ENCODE measurements around the gene TTLL5.
A peak's percentile ranks its signal among the peaks of the same experiment; 100 is the strongest.

Gene TTLL5

DNA sequence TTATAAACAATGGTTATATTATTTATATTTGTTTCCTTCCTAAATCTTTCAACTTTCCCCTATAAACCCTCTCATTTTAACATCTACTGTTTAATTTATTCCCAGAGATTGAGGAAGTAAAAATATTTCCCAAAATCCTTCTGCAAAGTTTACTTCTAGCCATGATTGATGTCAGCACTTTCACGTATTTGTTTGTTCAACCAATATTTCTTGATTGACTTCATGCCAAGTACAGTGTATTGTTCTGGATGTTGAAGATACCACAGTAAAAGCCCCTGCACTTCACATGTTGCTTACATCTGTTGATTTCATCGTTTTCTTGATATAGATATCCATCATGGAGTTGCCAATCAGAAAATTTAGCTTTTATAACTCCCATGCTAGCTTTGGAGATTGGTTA, 81.8 kb downstream of the TTLL5 start:
- no peak for DNase-seq (ENCODE audit: low spot score)

GRCh38 chr14:75747899-75748298, 86.9 kb downstream of the TTLL5 start:
- no peak for DNase-seq (ENCODE audit: low spot score)

GRCh38 chr14:75748336-75748735, 87.3 kb downstream of the TTLL5 start:
- DNase-seq (ENCODE audit: low spot score) = no peak

- DNase-seq (ENCODE audit: low spot score) = peak; percentile 10
Measured at GRCh38 chr14:75751296-75751695, 90.2 kb downstream of the TTLL5 start.

GRCh38 chr14:75752086-75752485, 91.0 kb downstream of the TTLL5 start:
- no peak for DNase-seq (ENCODE audit: low spot score)

DNA sequence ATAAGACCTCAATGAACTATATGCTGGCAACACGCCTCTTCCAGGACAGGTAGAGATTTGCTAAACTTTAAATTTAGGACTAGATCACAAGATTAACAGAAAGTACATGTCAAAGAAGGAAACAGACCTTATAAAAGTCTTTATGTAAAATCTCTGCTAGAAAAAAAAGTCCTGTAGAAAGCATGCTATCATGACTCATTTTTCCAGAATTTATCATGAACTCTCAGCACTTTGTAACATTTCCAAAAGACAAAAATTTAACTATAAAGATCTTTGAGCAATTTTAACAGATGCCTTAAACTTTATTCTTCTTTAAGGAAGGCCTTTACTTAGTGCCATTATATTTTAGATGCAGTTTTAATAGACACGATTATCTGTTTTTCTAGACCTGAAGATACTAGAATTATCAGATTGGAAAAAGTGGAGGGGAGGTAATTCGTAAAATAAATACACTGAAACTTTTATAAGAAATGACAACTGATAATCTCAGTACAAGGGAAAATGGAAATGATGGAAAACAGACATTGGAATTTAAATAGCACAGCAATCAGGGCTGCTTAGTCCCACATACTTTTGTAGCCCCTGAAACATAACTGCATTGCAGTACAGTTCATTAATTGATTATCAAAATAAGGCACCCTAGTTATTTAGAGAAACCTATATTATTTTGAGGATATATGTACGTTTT, 92.0 kb downstream of the TTLL5 start:
- peak; percentile 47 for DNase-seq (ENCODE audit: low spot score)

DNA sequence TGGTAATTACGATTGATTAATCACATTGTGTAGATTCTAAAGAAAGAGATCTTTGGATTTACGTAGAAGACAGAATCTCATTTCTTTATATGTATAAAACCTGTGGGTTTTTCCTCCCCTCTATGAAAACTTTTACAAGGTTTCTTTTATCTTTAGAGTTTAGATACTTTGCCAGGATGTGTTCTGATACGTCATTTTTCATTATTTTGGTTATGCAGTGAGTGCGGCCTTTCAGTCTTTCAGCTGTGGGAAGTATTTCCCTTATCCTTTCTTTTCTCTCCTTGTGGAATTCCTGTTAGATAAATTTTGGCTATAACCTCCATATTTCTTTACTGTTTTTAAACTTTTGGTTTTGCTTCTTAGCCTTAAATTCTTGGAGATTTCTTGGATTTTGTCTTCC, 92.7 kb downstream of the TTLL5 start:
- no peak for DNase-seq (ENCODE audit: low spot score)

DNA sequence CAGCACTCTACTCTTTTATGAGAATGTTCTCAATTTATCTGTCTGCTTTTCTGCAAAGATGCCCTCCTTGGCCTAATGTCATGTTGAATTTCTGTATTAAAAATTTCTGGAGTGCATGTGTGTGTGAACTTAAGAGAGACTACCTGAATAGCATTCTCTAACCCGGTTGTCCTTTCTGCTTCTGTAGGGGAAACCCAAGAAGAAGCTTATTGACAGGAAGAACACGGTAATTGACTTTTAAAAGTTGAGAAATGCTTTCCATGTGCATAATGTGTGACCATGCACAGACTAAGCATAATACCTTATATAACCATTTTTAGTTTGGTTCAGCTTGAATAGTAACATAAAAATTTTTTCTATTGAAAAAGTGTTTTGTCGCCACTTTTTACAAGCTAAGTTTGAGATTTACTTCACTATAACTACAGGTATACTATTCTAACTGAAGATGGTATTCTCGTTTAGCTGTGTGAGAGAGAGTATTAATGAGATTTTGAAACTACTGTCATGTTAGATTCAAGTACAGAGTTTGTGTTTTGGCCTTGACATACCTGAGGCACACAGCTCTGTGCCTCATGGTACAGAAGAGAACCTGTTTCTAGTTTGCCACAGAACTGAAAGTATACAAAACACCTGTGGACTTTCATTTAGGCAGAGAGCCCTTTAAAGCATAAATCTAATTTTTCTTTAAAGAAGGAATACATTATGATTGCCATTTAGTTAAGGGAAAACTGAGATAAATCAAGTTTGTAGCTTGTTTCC, 96.8 kb downstream of the TTLL5 start:
- no peak for DNase-seq (ENCODE audit: low spot score)

- no peak for DNase-seq (ENCODE audit: low spot score)
Measured at GRCh38 chr14:75764020-75764419, 103.0 kb downstream of the TTLL5 start.

GRCh38 chr14:75769047-75769685, 108.1 kb downstream of the TTLL5 start:
- DNase-seq (ENCODE audit: low spot score) = no peak

DNA sequence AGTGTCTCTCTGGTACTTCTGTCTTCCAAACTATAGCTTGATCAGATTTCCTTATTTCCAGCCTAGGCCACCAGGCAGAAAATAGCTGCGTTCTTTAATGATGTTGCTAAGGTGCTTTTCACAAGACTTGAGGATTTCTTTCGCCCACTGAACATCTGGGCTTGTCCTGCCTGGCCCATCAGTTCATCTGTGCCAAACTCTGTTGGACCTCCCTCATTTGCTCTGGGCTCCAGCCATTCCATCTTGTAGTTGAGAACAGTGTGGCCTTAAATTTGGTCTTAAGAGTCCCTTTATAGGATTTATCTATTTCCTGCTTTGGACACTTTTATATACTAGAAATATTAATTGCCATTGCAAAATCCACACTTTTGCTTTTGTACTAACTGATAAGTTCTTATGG, 109.6 kb downstream of the TTLL5 start:
- DNase-seq (ENCODE audit: low spot score) = no peak

- no peak for DNase-seq (ENCODE audit: low spot score)
Measured at GRCh38 chr14:75771595-75771994, 110.5 kb downstream of the TTLL5 start.

- DNase-seq (ENCODE audit: low spot score) = no peak
Measured at GRCh38 chr14:75773046-75773445, 112.0 kb downstream of the TTLL5 start.

DNA sequence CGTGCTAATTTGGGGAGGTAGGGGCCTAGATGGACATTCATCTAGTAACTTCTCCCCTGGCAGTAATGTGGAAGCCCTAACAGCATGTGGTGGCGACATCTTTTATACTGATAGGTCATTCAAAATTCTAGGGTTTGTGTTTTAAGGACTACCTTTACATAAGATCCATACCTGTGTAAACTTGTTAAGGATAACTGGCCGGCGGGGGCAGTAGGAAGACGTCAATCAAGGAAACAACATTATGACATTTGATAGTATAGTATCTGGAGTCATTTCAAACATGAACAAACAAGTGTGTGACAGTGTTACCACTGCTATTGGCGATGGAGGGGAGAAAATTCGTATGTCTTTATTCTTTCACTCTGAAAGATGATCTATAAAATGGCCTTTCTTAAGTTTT, 120.0 kb downstream of the TTLL5 start:
- DNase-seq (ENCODE audit: low spot score) = no peak

GRCh38 chr14:75783184-75783583, 122.1 kb downstream of the TTLL5 start:
- no peak for DNase-seq (ENCODE audit: low spot score)

- no peak for DNase-seq (ENCODE audit: low spot score)
Measured at GRCh38 chr14:75783602-75784313, 122.7 kb downstream of the TTLL5 start.

DNA sequence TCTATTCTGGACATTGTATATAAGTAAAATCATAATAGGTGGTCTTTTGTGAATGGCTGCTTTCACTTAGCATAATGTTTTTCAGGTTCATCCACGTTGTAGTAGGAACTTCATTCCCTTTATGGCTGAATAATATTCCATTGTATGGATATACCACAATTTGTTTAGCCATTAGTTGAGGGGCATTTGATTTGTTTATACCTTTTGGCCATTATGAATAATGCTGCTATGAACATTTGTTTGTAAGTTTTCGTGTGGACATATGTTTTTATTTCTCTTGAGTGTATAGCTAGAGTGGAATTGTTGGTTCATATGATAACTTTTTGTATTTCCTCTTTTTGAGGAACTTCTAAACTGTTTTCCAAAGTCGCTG, 123.3 kb downstream of the TTLL5 start:
- no peak for DNase-seq (ENCODE audit: low spot score)

DNA sequence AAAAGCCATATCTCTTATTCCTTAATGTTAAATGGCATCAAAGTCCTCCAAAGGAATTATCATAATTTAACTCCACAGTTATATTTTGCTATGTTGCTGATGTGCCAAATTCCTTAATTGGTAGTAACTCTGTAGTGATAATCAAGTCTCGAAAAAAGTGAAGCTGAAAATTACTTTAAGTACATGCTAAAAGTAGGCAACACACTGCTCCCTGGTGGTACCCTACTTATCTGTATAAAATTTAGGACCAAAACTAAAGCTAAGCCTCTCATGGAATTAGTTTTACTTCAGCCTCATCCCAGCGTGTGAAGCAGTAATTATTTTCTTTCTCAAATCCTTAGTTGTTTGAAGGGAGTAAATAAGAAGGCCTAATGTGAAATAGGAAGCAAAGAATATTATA, 132.8 kb downstream of the TTLL5 start:
- DNase-seq (ENCODE audit: low spot score) = no peak

- peak; percentile 67 for DNase-seq (ENCODE audit: low spot score)
Measured at GRCh38 chr14:75794615-75795038, 133.6 kb downstream of the TTLL5 start.

DNA sequence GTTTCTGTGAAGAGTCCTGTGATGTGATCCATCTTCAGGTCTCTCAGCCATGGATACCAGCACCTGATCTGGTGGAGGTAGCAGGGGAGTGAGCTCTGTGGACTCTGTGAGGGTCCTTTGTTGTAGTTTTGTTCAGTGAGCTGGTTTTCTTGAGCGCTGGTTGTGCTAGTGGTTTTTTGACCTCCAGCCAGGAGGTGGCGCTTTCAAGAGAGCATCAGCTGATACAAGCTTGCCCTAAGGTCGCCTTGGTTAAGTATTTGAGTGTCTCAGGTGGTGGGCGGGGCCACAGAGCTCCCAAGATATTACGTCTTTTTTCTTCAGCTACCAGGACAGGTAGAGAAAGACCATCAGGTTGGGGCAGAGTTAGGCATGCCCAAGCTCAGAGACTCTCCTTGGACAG, 139.7 kb downstream of the TTLL5 start:
- DNase-seq (ENCODE audit: low spot score) = no peak

GRCh38 chr14:75802486-75802885, 141.4 kb downstream of the TTLL5 start:
- no peak for DNase-seq (ENCODE audit: low spot score)

DNA sequence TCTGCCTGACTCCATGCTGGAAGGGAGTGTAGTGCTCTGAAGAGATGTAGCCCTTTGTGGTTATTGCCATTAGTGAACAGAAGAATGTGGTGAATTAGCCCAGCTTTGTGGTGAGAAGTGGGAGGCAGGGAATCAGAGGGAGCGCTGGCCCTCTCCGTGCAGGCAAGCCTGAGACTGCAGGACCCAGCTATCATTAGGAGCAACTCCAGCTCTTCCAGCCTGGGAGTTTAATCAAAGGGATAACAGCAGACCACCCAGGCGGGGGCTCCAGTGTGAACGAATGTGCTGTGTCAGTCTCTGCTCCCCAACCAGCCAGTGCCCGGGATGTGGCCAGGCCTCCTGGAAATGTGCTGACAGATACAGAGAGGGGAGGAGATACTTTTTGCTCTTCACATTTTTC, 142.7 kb downstream of the TTLL5 start:
- DNase-seq (ENCODE audit: low spot score) = no peak

All from AG08395 (cell line).